HG03060 (cell line): ENCODE data around the gene LZTR1.

Experiments
- ATAC-seq: cut with Tn5 transposase; IDR thresholded peaks from one replicate; pipeline ENCODE4 v1.9.1; 2021; ENCODE audit warnings: low read depth, moderate number of reproducible peaks; ENCODE audit not compliant: unreplicated experiment

Gene LZTR1

GRCh38 chr22:21012446-21013407 is 30.6 kb downstream of the LZTR1 start:
- ATAC-seq = no peak

- ATAC-seq = no peak
These were observed 31.6 kb downstream of the LZTR1 start for GRCh38 chr22:21013657-21014201.

- ATAC-seq = no peak
These were observed 32.2 kb downstream of the LZTR1 start for GRCh38 chr22:21014202-21014725.

GRCh38 chr22:21014726-21015465 is 32.8 kb downstream of the LZTR1 start, which contains the start of gene P2RX6:
Gene P2RX6 (plus strand): TSS chr22:21015165. CDS start chr22:21015175, 10 bp downstream.
- ATAC-seq = no peak

- no peak for ATAC-seq
These were observed 33.4 kb downstream of the LZTR1 start for GRCh38 chr22:21015466-21016006.

- ATAC-seq = no peak
These were observed 34.7 kb downstream of the LZTR1 start for GRCh38 chr22:21016644-21017420.

GRCh38 chr22:21018314-21018713 is 36.2 kb downstream of the LZTR1 start:
- ATAC-seq = no peak

- ATAC-seq = no peak
These were observed 38.8 kb downstream of the LZTR1 start for GRCh38 chr22:21020802-21021429.

- no peak for ATAC-seq
These were observed 40.4 kb downstream of the LZTR1 start for GRCh38 chr22:21022507-21022906.

GRCh38 chr22:21022955-21023614 is 41.0 kb downstream of the LZTR1 start:
- no peak for ATAC-seq

- no peak for ATAC-seq
These were observed 43.2 kb downstream of the LZTR1 start for GRCh38 chr22:21025266-21025665.

GRCh38 chr22:21025763-21026755 is 44.0 kb downstream of the LZTR1 start:
- ATAC-seq = no peak

- no peak for ATAC-seq
These were observed 44.9 kb downstream of the LZTR1 start for GRCh38 chr22:21026783-21027692.

- no peak for ATAC-seq
These were observed 46.5 kb downstream of the LZTR1 start for GRCh38 chr22:21028277-21029251.

- no peak for ATAC-seq
These were observed 47.5 kb downstream of the LZTR1 start for GRCh38 chr22:21029486-21030025.
